GM23338 (cell line): ENCODE measurements around the gene IFITM1. TPM values are rescaled to one million over a fixed set of nuclear protein-coding genes. Genes with fewer than 3 reads are reported as not detected.

Source experiments
- ATAC-seq: fragments of 200-7000 bp; cut with Tn5 transposase; 3 replicates; pipeline ENCODE4 v1.9.1; 2020
- DNase-seq: peaks from one replicate; pipeline ENCODE4 v3.0.0-alpha.2; 2015; ENCODE audit warnings: low spot score
- H2AFZ ChIP-seq: fragments of 200-600 bp; sonication (generic); 2 replicates; pipeline ENCODE4 v1.8.0; 2016; ENCODE audit warnings: antibody characterized with exemption, mild to moderate bottlenecking, moderate library complexity
- H3F3A ChIP-seq: fragments of 200-600 bp; sonication (generic); replicated peaks from 2 replicates; pipeline ENCODE4 v1.8.0; 2017; ENCODE audit warnings: antibody characterized with exemption, mixed run types, low read depth
- H3K27ac ChIP-seq: fragments of 200-600 bp; sonication (generic); 2 replicates; pipeline ENCODE4 v1.6.1; 2016; ENCODE audit warnings: low read depth
- H3K27me3 ChIP-seq: fragments of 200-600 bp; sonication (generic); 2 replicates; pipeline ENCODE4 v1.8.0; 2016; ENCODE audit warnings: mild to moderate bottlenecking, mixed run types, moderate library complexity; ENCODE audit not compliant: insufficient read depth
- H3K36me3 ChIP-seq: fragments of 200-600 bp; sonication (generic); 2 replicates; pipeline ENCODE4 v1.8.0; 2016; ENCODE audit warnings: mild to moderate bottlenecking; ENCODE audit not compliant: insufficient read depth
- H3K4me1 ChIP-seq: fragments of 200-600 bp; sonication (generic); 2 replicates; pipeline ENCODE4 v1.8.0; 2016; ENCODE audit warnings: mild to moderate bottlenecking, moderate library complexity; ENCODE audit not compliant: insufficient read depth
- H3K4me2 ChIP-seq: fragments of 200-600 bp; sonication (generic); 2 replicates; pipeline ENCODE4 v1.7.1; 2017; ENCODE audit warnings: mixed run types
- H3K4me3 ChIP-seq: fragments of 200-600 bp; sonication (generic); 2 replicates; pipeline ENCODE4 v1.6.1; 2016; ENCODE audit warnings: mixed run types
- H3K79me2 ChIP-seq: fragments of 200-600 bp; sonication (generic); replicated peaks from 2 replicates; pipeline ENCODE4 v1.8.0; 2017; ENCODE audit warnings: mild to moderate bottlenecking; ENCODE audit not compliant: insufficient read depth
- H3K9me2 ChIP-seq: fragments of 200-600 bp; sonication (generic); 2 replicates; pipeline ENCODE4 v1.8.0; 2017; ENCODE audit not compliant: insufficient read depth
- H4K20me1 ChIP-seq: fragments of 200-600 bp; sonication (generic); replicated peaks from 2 replicates; pipeline ENCODE4 v1.8.0; 2017; ENCODE audit warnings: mild to moderate bottlenecking; ENCODE audit not compliant: insufficient read depth
- H3K27ac Mint-ChIP-seq: 2 replicates; pipeline ENCODE4 v1.8.0; 2020; ENCODE audit warnings: inconsistent platforms, mild to moderate bottlenecking, moderate library complexity, mixed read lengths
- H3K27me3 Mint-ChIP-seq: 3 replicates; pipeline ENCODE4 v1.8.0; 2022; ENCODE audit warnings: low read depth, mild to moderate bottlenecking, moderate library complexity, mixed read lengths, inconsistent platforms; ENCODE audit not compliant: insufficient read depth, poor library complexity
- H3K36me3 Mint-ChIP-seq: 3 replicates; pipeline ENCODE4 v1.8.0; 2021; ENCODE audit warnings: low read depth, mild to moderate bottlenecking, inconsistent platforms, moderate library complexity, mixed read lengths
- H3K4me1 Mint-ChIP-seq: 3 replicates; pipeline ENCODE4 v1.8.0; 2020; ENCODE audit warnings: mild to moderate bottlenecking, inconsistent platforms, mixed read lengths
- H3K4me3 Mint-ChIP-seq: 3 replicates; pipeline ENCODE4 v1.8.0; 2021; ENCODE audit warnings: moderate library complexity, mild to moderate bottlenecking, inconsistent platforms, mixed read lengths
- H3K9me3 Mint-ChIP-seq: 3 replicates; pipeline ENCODE4 v1.8.0; 2020; ENCODE audit warnings: moderate library complexity, mild to moderate bottlenecking, inconsistent platforms, mixed read lengths
- CREB1 ChIP-seq: fragments of 250-450 bp; sonication (Bioruptor Pico); IDR thresholded peaks from 2 replicates; pipeline ENCODE4 v1.5.0; 2020; ENCODE audit warnings: low read depth, mild to moderate bottlenecking, moderate library complexity
- EZH2 ChIP-seq: fragments of 200-600 bp; sonication (generic); IDR thresholded peaks from one replicate; pipeline ENCODE4 v1.8.0; 2017; ENCODE audit warnings: antibody characterized with exemption, mild to moderate bottlenecking, low read depth; ENCODE audit not compliant: unreplicated experiment
- EZH2phosphoT487 ChIP-seq: fragments of 200-600 bp; sonication (generic); IDR thresholded peaks from one replicate; pipeline ENCODE4 v1.8.1; 2018; ENCODE audit warnings: antibody characterized with exemption; ENCODE audit not compliant: unreplicated experiment
- JUNB ChIP-seq: IDR thresholded peaks from one replicate; pipeline ENCODE4 v1.6.1; 2016; ENCODE audit warnings: antibody characterized with exemption; ENCODE audit not compliant: unreplicated experiment
- NANOG ChIP-seq: IDR thresholded peaks from 2 replicates; pipeline ENCODE4 v1.6.1; 2016; ENCODE audit warnings: antibody characterized with exemption, borderline replicate concordance
- POLR2AphosphoS5 ChIP-seq: IDR thresholded peaks from 2 replicates; pipeline ENCODE4 v1.6.1; 2016; ENCODE audit warnings: antibody characterized with exemption, low read depth
- REST ChIP-seq: IDR thresholded peaks from one replicate; pipeline ENCODE4 v1.6.1; 2018; ENCODE audit warnings: antibody characterized with exemption; ENCODE audit not compliant: unreplicated experiment
- STAT1 ChIP-seq: IDR thresholded peaks from one replicate; pipeline ENCODE4 v1.6.1; 2016; ENCODE audit warnings: antibody characterized with exemption; ENCODE audit not compliant: unreplicated experiment
- ZNF114 ChIP-seq: fragments of 250-450 bp; sonication (Bioruptor Pico); IDR thresholded peaks from 2 replicates; pipeline ENCODE4 v1.5.0; 2020; ENCODE audit warnings: mild to moderate bottlenecking, moderate library complexity
- ZNF331 ChIP-seq: fragments of 250-450 bp; sonication (Bioruptor Pico); IDR thresholded peaks from 2 replicates; pipeline ENCODE4 v1.5.0; 2020; ENCODE audit warnings: low read depth, mild to moderate bottlenecking, moderate library complexity
- polyA plus RNA-seq: library from polyadenylated mRNA; unstranded; fragments of >200 nt; fragmentation: Nextera tagmentation; extraction: Ambion mirVana; gene quantifications from 2 replicates; pipeline ENCODE4 v1.2.1, GENCODE V29; 2016
- total RNA-seq: library from RNA; depleted of rRNA; stranded (reverse); fragments of >200 nt; shearing (Covaris generic); gene quantifications from 2 replicates; pipeline ENCODE4 v1.2.3, GENCODE V29; 2014
- TF ChIP-seq, protein P1 (sequence below): IDR thresholded peaks from 2 replicates; pipeline ENCODE4 v1.6.1; 2016; ENCODE audit warnings: antibody characterized with exemption
- TF ChIP-seq, protein P2 (sequence below): fragments of 250-450 bp; sonication (Bioruptor Pico); IDR thresholded peaks from 2 replicates; pipeline ENCODE4 v1.5.0; 2020; ENCODE audit warnings: mild to moderate bottlenecking, moderate library complexity

IFITM1 gene
- total and polyA plus RNA-seq, 2 experiments from 2014 or later = 396 to 1,194 TPM

GRCh38 chr11:330307-330693, 16.5 kb downstream of the IFITM1 start (continued):
- TF ChIP-seq, protein P1, sequence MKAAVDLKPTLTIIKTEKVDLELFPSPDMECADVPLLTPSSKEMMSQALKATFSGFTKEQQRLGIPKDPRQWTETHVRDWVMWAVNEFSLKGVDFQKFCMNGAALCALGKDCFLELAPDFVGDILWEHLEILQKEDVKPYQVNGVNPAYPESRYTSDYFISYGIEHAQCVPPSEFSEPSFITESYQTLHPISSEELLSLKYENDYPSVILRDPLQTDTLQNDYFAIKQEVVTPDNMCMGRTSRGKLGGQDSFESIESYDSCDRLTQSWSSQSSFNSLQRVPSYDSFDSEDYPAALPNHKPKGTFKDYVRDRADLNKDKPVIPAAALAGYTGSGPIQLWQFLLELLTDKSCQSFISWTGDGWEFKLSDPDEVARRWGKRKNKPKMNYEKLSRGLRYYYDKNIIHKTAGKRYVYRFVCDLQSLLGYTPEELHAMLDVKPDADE = no peak
- TF ChIP-seq ZNF331 (no peak), ZNF114 (CRISPR knock-in tag) (no peak), POLR2AphosphoS5 (no peak)

DNA sequence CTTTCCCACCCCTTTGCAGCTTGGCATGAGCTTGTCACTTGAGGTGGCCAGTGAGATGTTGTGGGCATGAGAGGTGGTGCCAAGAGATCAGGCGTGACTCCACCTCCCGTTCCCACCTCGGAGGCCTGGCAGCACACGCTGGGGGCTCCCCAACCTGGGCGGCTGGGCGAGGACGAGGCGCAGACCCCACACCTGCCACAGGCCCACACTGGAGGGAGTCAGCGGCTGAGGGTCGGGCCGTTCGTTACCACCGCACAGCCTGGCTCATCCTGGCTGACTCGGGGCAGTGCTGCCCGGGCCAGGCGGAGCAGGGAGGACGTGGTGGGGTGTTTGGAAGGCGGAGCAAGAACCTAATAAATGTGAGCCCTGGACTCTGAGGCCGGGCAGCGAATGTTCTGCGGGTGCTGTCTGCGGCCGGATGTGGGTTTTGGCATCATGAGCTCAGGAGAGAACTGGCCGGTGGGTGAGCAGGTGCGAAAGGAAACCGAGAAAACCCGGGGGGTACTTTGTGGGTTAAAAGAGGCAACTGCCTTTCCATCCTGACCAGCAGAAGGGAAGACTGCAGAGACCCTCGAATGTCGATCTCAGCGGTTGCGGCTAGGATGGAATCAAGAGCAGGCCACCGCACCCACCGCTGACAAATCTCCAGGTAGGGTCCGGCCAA, 17.0 kb downstream of the IFITM1 start:
- Histone ChIP-seq H3K36me3 (no peaks in the 10 kb centered on the region; the same call in 1 of the 2 replicates), H3K4me2 (no peak overlapping the region), H4K20me1 (no peaks in the 10 kb centered on the region), H3K79me2 (no peaks in the 10 kb centered on the region), H2AFZ (no peak overlapping the region), H3K27ac (no peak overlapping the region), H3K27me3 (no peaks in the 10 kb centered on the region), H3K9me2 (no peaks in the 10 kb centered on the region), H3K4me3 (no peak overlapping the region), H3F3A (peaks cover 14% of the 10 kb centered on the region; the same call in 1 of the 2 replicates), H3K4me1 (peaks cover 23% of the 10 kb centered on the region)
- Mint-ChIP-seq H3K9me3 (peaks cover 13% of the 10 kb centered on the region), H3K4me1 (peaks cover 42% of the 10 kb centered on the region), H3K36me3 (peaks cover 16% of the 10 kb centered on the region; the same call in 2 of the 3 replicates), H3K27ac (no peak overlapping the region), H3K4me3 (no peak overlapping the region; the same call in 2 of the 3 replicates), H3K27me3 (peaks cover 23% of the 10 kb centered on the region)
- ATAC-seq = no peak
- DNase-seq = no peak
- no peak for TF ChIP-seq ZNF331
- no peak for TF ChIP-seq NANOG
- TF ChIP-seq, protein P1 = no peak
- no peak for TF ChIP-seq REST
- TF ChIP-seq, protein P2, sequence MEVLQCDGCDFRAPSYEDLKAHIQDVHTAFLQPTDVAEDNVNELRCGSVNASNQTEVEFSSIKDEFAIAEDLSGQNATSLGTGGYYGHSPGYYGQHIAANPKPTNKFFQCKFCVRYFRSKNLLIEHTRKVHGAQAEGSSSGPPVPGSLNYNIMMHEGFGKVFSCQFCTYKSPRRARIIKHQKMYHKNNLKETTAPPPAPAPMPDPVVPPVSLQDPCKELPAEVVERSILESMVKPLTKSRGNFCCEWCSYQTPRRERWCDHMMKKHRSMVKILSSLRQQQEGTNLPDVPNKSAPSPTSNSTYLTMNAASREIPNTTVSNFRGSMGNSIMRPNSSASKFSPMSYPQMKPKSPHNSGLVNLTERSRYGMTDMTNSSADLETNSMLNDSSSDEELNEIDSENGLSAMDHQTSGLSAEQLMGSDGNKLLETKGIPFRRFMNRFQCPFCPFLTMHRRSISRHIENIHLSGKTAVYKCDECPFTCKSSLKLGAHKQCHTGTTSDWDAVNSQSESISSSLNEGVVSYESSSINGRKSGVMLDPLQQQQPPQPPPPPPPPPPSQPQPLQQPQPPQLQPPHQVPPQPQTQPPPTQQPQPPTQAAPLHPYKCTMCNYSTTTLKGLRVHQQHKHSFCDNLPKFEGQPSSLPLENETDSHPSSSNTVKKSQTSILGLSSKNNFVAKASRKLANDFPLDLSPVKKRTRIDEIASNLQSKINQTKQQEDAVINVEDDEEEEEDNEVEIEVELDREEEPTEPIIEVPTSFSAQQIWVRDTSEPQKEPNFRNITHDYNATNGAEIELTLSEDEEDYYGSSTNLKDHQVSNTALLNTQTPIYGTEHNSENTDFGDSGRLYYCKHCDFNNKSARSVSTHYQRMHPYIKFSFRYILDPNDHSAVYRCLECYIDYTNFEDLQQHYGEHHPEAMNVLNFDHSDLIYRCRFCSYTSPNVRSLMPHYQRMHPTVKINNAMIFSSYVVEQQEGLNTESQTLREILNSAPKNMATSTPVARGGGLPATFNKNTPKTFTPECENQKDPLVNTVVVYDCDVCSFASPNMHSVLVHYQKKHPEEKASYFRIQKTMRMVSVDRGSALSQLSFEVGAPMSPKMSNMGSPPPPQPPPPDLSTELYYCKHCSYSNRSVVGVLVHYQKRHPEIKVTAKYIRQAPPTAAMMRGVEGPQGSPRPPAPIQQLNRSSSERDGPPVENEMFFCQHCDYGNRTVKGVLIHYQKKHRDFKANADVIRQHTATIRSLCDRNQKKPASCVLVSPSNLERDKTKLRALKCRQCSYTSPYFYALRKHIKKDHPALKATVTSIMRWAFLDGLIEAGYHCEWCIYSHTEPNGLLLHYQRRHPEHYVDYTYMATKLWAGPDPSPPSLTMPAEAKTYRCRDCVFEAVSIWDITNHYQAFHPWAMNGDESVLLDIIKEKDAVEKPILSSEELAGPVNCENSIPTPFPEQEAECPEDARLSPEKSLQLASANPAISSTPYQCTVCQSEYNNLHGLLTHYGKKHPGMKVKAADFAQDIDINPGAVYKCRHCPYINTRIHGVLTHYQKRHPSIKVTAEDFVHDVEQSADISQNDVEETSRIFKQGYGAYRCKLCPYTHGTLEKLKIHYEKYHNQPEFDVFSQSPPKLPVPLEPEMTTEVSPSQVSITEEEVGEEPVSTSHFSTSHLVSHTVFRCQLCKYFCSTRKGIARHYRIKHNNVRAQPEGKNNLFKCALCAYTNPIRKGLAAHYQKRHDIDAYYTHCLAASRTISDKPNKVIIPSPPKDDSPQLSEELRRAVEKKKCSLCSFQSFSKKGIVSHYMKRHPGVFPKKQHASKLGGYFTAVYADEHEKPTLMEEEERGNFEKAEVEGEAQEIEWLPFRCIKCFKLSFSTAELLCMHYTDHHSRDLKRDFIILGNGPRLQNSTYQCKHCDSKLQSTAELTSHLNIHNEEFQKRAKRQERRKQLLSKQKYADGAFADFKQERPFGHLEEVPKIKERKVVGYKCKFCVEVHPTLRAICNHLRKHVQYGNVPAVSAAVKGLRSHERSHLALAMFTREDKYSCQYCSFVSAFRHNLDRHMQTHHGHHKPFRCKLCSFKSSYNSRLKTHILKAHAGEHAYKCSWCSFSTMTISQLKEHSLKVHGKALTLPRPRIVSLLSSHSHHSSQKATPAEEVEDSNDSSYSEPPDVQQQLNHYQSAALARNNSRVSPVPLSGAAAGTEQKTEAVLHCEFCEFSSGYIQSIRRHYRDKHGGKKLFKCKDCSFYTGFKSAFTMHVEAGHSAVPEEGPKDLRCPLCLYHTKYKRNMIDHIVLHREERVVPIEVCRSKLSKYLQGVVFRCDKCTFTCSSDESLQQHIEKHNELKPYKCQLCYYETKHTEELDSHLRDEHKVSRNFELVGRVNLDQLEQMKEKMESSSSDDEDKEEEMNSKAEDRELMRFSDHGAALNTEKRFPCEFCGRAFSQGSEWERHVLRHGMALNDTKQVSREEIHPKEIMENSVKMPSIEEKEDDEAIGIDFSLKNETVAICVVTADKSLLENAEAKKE = no peak
- no peak for TF ChIP-seq ZNF114 (CRISPR knock-in tag)
- TF ChIP-seq JUNB = no peak
- TF ChIP-seq EZH2 = no peak
- no peak for TF ChIP-seq EZH2phosphoT487
- no peak for TF ChIP-seq CREB1 (CRISPR knock-in tag)
- no peak for TF ChIP-seq STAT1
- no peak for TF ChIP-seq POLR2AphosphoS5
